SK-N-SH (cell line): ENCODE measurements around the gene APBB3. TPM values are rescaled to one million over a fixed set of nuclear protein-coding genes. Genes with fewer than 3 reads are reported as not detected.

Experiments
- CTCF ChIA-PET: fragments of 300-600, 350-600 bp; formaldehyde crosslinking; extraction: SDS; loops from one replicate; lab custom pipeline; 2021; lab: Yijun Ruan, JAX
- POLR2A ChIA-PET: fragments of 350-600 bp; sonication (Branson Sonifier 250); formaldehyde crosslinking; extraction: SDS; loops from one replicate; lab custom pipeline; 2020; ENCODE audit warnings: antibody characterized with exemption, inconsistent platforms; lab: Yijun Ruan, JAX
- DNase-seq: peaks from one replicate; pipeline ENCODE4 v3.0.0; 2012
- H2AFZ ChIP-seq: fragments of 200-600 bp; sonication (generic); 2 replicates; pipeline ENCODE4 v1.8.1; 2016; ENCODE audit warnings: antibody characterized with exemption, mild to moderate bottlenecking, low read depth
- H3F3A ChIP-seq: fragments of 200-600 bp; sonication (generic); replicated peaks from 2 replicates; pipeline ENCODE3; 2016; ENCODE audit warnings: antibody characterized with exemption, mild to moderate bottlenecking; ENCODE audit not compliant: insufficient read depth
- H3K27ac ChIP-seq, 2 experiments: fragments of 200-500 bp in 1 of 2; fragments of 200-600 bp in 1 of 2; sonication (Bioruptor generic) in 1 of 2; sonication (generic), shearing (Covaris generic) in 1 of 2; 2 replicates each; pipeline versions ENCODE4 v1.5.1 to v1.6.1; 2014 to 2016; ENCODE audit warnings: low read depth in 2 of 2, inconsistent platforms in 1 of 2, low read length in 1 of 2, mild to moderate bottlenecking in 1 of 2, mixed read lengths in 1 of 2
- H3K27me3 ChIP-seq: fragments of 200-600 bp; sonication (generic), shearing (Covaris generic); 2 replicates; pipeline ENCODE4 v1.6.1; 2016; ENCODE audit warnings: mixed run types; ENCODE audit not compliant: insufficient read depth
- H3K36me3 ChIP-seq, 2 experiments: fragments of 200-500 bp in 1 of 2; fragments of 200-600 bp in 1 of 2; sonication (Bioruptor generic) in 1 of 2; sonication (generic) in 1 of 2; replicated peaks in 1 of 2; 2 replicates each; pipeline versions ENCODE3 to v1.5.1; 2014 to 2016; ENCODE audit warnings: low read length in 1 of 2, mild to moderate bottlenecking in 1 of 2; ENCODE audit not compliant: insufficient read depth in 2 of 2, control insufficient read depth in 1 of 2
- H3K4me1 ChIP-seq, 2 experiments: fragments of 200-500 bp in 1 of 2; fragments of 200-600 bp in 1 of 2; sonication (Bioruptor generic) in 1 of 2; sonication (generic), shearing (Covaris generic) in 1 of 2; 2 replicates each; pipeline versions ENCODE4 v1.5.1 to v1.6.1; 2014 to 2016; ENCODE audit warnings: low read depth in 1 of 2, low read length in 1 of 2, mixed run types in 1 of 2; ENCODE audit not compliant: insufficient read depth in 2 of 2, control insufficient read depth in 1 of 2
- H3K4me2 ChIP-seq: fragments of 200-600 bp; sonication (generic), shearing (Covaris generic); 2 replicates; pipeline ENCODE4 v1.6.1; 2017; ENCODE audit warnings: mixed run types
- H3K4me3 ChIP-seq, 2 experiments: fragments of 200-500 bp in 1 of 2; fragments of 200-600 bp in 1 of 2; sonication (Bioruptor generic) in 1 of 2; sonication (generic), shearing (Covaris generic) in 1 of 2; 2 replicates each; pipeline versions ENCODE4 v1.5.1 to v1.8.1; 2014 to 2016; ENCODE audit warnings: low read depth in 2 of 2, inconsistent platforms in 1 of 2, low read length in 1 of 2, mild to moderate bottlenecking in 1 of 2, mixed read lengths in 1 of 2, moderate library complexity in 1 of 2
- H3K79me2 ChIP-seq: fragments of 200-600 bp; sonication (generic); 2 replicates; pipeline ENCODE4 v1.8.1; 2017; ENCODE audit warnings: mild to moderate bottlenecking; ENCODE audit not compliant: insufficient read depth
- H3K9ac ChIP-seq: fragments of 200-600 bp; sonication (generic); 2 replicates; pipeline ENCODE4 v1.6.1; 2017; ENCODE audit warnings: mixed run types
- H3K9me2 ChIP-seq: fragments of 200-600 bp; sonication (generic); 2 replicates; pipeline ENCODE4 v1.6.1; 2017; ENCODE audit warnings: mixed run types
- H3K9me3 ChIP-seq: fragments of 200-600 bp; sonication (generic); 2 replicates; pipeline ENCODE4 v1.6.1; 2017; ENCODE audit warnings: mixed run types, mild to moderate bottlenecking, moderate library complexity
- H4K20me1 ChIP-seq: fragments of 200-600 bp; sonication (generic); 2 replicates; pipeline ENCODE4 v1.6.1; 2017; ENCODE audit warnings: mild to moderate bottlenecking, mixed run types; ENCODE audit not compliant: insufficient read depth
- ELF1 ChIP-seq: IDR thresholded peaks from 2 replicates; pipeline ENCODE4 v1.4.0; 2012
- FOSL2 ChIP-seq: IDR thresholded peaks from 2 replicates; pipeline ENCODE4 v1.4.0; 2012; ENCODE audit warnings: low read depth, mild to moderate bottlenecking, moderate library complexity, borderline replicate concordance
- FOXJ3 ChIP-seq: sonication (generic); formaldehyde crosslinking; IDR thresholded peaks from 2 replicates; pipeline ENCODE4 v1.5.1; 2020; ENCODE audit warnings: mild to moderate bottlenecking, missing genetic modification reagents
- GABPA ChIP-seq: IDR thresholded peaks from 2 replicates; pipeline ENCODE4 v1.4.0; 2012; ENCODE audit warnings: low read depth, mild to moderate bottlenecking
- GATA2 ChIP-seq: sonication (generic); formaldehyde crosslinking; IDR thresholded peaks from 2 replicates; pipeline ENCODE4 v1.5.0; 2020; ENCODE audit warnings: mild to moderate bottlenecking, missing genetic modification reagents
- JUND ChIP-seq: IDR thresholded peaks from 2 replicates; pipeline ENCODE4 v1.4.0; 2012
- MEF2A ChIP-seq: IDR thresholded peaks from 2 replicates; pipeline ENCODE4 v1.4.0; 2012; ENCODE audit warnings: low read depth, borderline replicate concordance
- NRF1 ChIP-seq: IDR thresholded peaks from 2 replicates; pipeline ENCODE4 v1.6.1; 2012; ENCODE audit warnings: low read depth, mild to moderate bottlenecking, low read length
- POLR2AphosphoS5 ChIP-seq: IDR thresholded peaks from 2 replicates; pipeline ENCODE4 v1.6.1; 2012; ENCODE audit warnings: low read depth, low read length
- RAD21 ChIP-seq: IDR thresholded peaks from 2 replicates; pipeline ENCODE4 v1.6.1; 2012; ENCODE audit warnings: mild to moderate bottlenecking, low read length
- SIN3A ChIP-seq: IDR thresholded peaks from 2 replicates; pipeline ENCODE4 v1.6.1; 2012; ENCODE audit warnings: low read depth, mild to moderate bottlenecking, low read length, moderate library complexity, borderline replicate concordance
- SMC3 ChIP-seq: IDR thresholded peaks from 2 replicates; pipeline ENCODE4 v1.6.1; 2012; ENCODE audit warnings: low read depth, low read length, improper control_type of control experiment
- TCF12 ChIP-seq: IDR thresholded peaks from 2 replicates; pipeline ENCODE4 v1.4.0; 2012
- WGBS: methylation state at CpG from one replicate; pipeline ENCODE4 v1.1.6; 2017; ENCODE audit warnings: low lambda C conversion rate; 5-methylcytosine and 5-hydroxymethylcytosine counted together
- polyA plus RNA-seq, 3 experiments: library from polyadenylated mRNA; depleted of rRNA; stranded (reverse); fragments of >200 nt; gene quantifications; 2 replicates each; pipeline ENCODE4 v1.2.3, GENCODE V29; 2012
- TF ChIP-seq, protein P1 (sequence below): fragments of 200-600 bp; sonication (generic); IDR thresholded peaks from 2 replicates; pipeline ENCODE4 v1.6.1; 2017; ENCODE audit warnings: antibody characterized with exemption, mild to moderate bottlenecking, moderate library complexity
- TF ChIP-seq, protein P2 (sequence below): IDR thresholded peaks from 2 replicates; pipeline ENCODE4 v1.6.1; 2012; ENCODE audit warnings: mild to moderate bottlenecking, low read depth, low read length, moderate library complexity
- TF ChIP-seq, protein P3 (sequence below): IDR thresholded peaks from 2 replicates; pipeline ENCODE4 v1.4.0; 2012; ENCODE audit warnings: low read depth
- TF ChIP-seq, protein P4 (sequence below): fragments of 150-350 bp; IDR thresholded peaks from 2 replicates; pipeline ENCODE4 v1.6.1; 2017; ENCODE audit warnings: antibody characterized with exemption, low read length, low read depth, borderline replicate concordance
- TF ChIP-seq, protein P5 (sequence below): fragments of 150-350 bp; IDR thresholded peaks from 2 replicates; pipeline ENCODE4 v1.6.1; 2016; ENCODE audit warnings: mild to moderate bottlenecking, low read depth, low read length
- TF ChIP-seq, protein P6 (sequence below): IDR thresholded peaks from 2 replicates; pipeline ENCODE4 v1.4.0; 2012; ENCODE audit warnings: low read depth, borderline replicate concordance

The APBB3 gene
- polyA plus RNA-seq, 1 of the 3 experiments (the other 2 are of a cell fraction) = 36.0 TPM

DNA sequence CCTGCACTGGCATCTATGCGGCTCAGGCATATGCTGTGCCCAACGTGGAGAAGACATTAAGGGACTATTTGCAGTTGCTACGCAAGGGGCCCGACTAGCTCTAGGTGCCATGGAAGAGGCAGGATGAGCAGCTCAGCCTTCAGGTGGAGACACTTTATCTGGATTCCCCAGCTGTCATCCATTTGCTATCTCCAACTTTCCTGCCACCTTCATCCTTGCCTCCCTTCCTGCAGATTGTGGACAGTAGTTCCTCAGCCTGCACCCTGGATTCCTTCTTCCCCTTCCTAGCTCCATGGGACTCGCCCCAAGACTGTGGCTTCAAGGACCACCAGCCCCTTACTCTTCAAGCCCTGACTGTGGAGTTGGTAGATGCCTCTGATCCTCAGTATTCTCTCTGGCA lies 2.3 kb upstream of the APBB3 start:
- DNase-seq = no peak
- H3K4me3 ChIP-seq = no peak overlapping the region
- H3K9me3 ChIP-seq = no peaks in the 10 kb centered on the region
- H3K27ac ChIP-seq = no peak overlapping the region
- no peak overlapping the region for H2AFZ ChIP-seq
- POLR2A ChIA-PET = interaction anchor here (1.4 kb wide), 1 partner anchor 9 kb away, joined by 4 read pairs; no protein-coding TSS in a partner anchor
- peaks cover 8 to 28% of the 10 kb centered on the region in 2 experiments for H3K36me3 ChIP-seq
- no peaks in the 10 kb centered on the region for H3K27me3 ChIP-seq
- no peaks in the 10 kb centered on the region for H3K9me2 ChIP-seq
- CTCF ChIA-PET = interaction anchor here (0.6 to 0.8 kb wide), 2 partner anchors 31 to 327 kb away, joined by 3 read pairs; no protein-coding TSS in a partner anchor
- H3K79me2 ChIP-seq = peaks cover 28% of the 10 kb centered on the region
- H3K9ac ChIP-seq = no peak overlapping the region
- peaks cover 5% of the 10 kb centered on the region for H3F3A ChIP-seq
- TF ChIP-seq GATA2 (CRISPR knock-in tag) = no peak
- no peak for TF ChIP-seq ELF1
- no peak for TF ChIP-seq SMC3
- TF ChIP-seq, protein P1, sequence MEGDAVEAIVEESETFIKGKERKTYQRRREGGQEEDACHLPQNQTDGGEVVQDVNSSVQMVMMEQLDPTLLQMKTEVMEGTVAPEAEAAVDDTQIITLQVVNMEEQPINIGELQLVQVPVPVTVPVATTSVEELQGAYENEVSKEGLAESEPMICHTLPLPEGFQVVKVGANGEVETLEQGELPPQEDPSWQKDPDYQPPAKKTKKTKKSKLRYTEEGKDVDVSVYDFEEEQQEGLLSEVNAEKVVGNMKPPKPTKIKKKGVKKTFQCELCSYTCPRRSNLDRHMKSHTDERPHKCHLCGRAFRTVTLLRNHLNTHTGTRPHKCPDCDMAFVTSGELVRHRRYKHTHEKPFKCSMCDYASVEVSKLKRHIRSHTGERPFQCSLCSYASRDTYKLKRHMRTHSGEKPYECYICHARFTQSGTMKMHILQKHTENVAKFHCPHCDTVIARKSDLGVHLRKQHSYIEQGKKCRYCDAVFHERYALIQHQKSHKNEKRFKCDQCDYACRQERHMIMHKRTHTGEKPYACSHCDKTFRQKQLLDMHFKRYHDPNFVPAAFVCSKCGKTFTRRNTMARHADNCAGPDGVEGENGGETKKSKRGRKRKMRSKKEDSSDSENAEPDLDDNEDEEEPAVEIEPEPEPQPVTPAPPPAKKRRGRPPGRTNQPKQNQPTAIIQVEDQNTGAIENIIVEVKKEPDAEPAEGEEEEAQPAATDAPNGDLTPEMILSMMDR = no peak
- TF ChIP-seq, protein P2, sequence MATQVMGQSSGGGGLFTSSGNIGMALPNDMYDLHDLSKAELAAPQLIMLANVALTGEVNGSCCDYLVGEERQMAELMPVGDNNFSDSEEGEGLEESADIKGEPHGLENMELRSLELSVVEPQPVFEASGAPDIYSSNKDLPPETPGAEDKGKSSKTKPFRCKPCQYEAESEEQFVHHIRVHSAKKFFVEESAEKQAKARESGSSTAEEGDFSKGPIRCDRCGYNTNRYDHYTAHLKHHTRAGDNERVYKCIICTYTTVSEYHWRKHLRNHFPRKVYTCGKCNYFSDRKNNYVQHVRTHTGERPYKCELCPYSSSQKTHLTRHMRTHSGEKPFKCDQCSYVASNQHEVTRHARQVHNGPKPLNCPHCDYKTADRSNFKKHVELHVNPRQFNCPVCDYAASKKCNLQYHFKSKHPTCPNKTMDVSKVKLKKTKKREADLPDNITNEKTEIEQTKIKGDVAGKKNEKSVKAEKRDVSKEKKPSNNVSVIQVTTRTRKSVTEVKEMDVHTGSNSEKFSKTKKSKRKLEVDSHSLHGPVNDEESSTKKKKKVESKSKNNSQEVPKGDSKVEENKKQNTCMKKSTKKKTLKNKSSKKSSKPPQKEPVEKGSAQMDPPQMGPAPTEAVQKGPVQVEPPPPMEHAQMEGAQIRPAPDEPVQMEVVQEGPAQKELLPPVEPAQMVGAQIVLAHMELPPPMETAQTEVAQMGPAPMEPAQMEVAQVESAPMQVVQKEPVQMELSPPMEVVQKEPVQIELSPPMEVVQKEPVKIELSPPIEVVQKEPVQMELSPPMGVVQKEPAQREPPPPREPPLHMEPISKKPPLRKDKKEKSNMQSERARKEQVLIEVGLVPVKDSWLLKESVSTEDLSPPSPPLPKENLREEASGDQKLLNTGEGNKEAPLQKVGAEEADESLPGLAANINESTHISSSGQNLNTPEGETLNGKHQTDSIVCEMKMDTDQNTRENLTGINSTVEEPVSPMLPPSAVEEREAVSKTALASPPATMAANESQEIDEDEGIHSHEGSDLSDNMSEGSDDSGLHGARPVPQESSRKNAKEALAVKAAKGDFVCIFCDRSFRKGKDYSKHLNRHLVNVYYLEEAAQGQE = no peak
- no peak for TF ChIP-seq FOSL2
- TF ChIP-seq, protein P3, sequence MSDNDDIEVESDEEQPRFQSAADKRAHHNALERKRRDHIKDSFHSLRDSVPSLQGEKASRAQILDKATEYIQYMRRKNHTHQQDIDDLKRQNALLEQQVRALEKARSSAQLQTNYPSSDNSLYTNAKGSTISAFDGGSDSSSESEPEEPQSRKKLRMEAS = no peak
- TF ChIP-seq POLR2AphosphoS5 = no peak
- no peaks in the 10 kb centered on the region for H4K20me1 ChIP-seq
- peaks cover 3 to 20% of the 10 kb centered on the region in 2 experiments; a peak in 1 of 4 replicates for H3K4me1 ChIP-seq
- WGBS = 83% methylated on average over 5 of the region's 5 CpGs
- peak overlapping the region; percentile 77; the same call in 1 of the 2 replicates for H3K4me2 ChIP-seq

DNA sequence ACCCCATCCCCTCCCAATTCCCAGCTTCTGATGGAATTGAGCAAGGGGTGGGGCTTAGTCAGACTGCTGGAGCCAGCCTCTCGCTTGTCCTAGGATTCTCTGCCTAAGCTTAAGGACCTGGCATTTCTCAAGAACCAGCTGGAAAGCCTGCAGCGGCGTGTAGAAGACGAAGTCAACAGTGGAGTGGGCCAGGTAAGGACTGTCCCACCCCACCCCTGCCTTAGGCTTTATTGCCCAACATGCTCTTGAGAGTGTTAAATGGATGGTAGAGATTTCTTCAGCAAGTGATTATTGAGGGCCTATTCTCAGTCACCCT lies 1.3 kb upstream of the APBB3 start:
- peak overlapping the region; percentile 80; the same call in 1 of the 2 replicates for H3K9ac ChIP-seq
- H4K20me1 ChIP-seq = no peaks in the 10 kb centered on the region
- no peaks in the 10 kb centered on the region for H3K27me3 ChIP-seq
- no peak overlapping the region for H2AFZ ChIP-seq
- ChIA-PET POLR2A (interaction anchor here (1.4 kb wide), 1 partner anchor 8 kb away, joined by 4 read pairs; no protein-coding TSS in a partner anchor), CTCF (interaction anchor here (1.1 to 1.4 kb wide), 5 partner anchors 8 to 154 kb away, joined by 3 to 5 read pairs (median 3); no protein-coding TSS in a partner anchor)
- peaks cover 5% of the 10 kb centered on the region for H3F3A ChIP-seq
- no peaks in the 10 kb centered on the region for H3K9me2 ChIP-seq
- peaks cover 8 to 35% of the 10 kb centered on the region in 2 experiments for H3K36me3 ChIP-seq
- H3K79me2 ChIP-seq = peaks cover 28% of the 10 kb centered on the region
- no peak for DNase-seq
- 87% methylated on average over 4 of the region's 4 CpGs for WGBS
- peak overlapping the region; percentile 85 to 97 for H3K4me3 ChIP-seq
- peaks cover 3 to 20% of the 10 kb centered on the region in 2 experiments; a peak in 1 of 4 replicates for H3K4me1 ChIP-seq
- no peak overlapping the region for H3K27ac ChIP-seq
- no peaks in the 10 kb centered on the region for H3K9me3 ChIP-seq
- peak overlapping the region; percentile 77 for H3K4me2 ChIP-seq
- TF ChIP-seq NRF1 = no peak
- TF ChIP-seq FOSL2 = no peak
- TF ChIP-seq GATA2 (CRISPR knock-in tag) = no peak
- TF ChIP-seq MEF2A = no peak
- TF ChIP-seq GABPA = no peak
- no peak for TF ChIP-seq JUND
- TF ChIP-seq, protein P4, sequence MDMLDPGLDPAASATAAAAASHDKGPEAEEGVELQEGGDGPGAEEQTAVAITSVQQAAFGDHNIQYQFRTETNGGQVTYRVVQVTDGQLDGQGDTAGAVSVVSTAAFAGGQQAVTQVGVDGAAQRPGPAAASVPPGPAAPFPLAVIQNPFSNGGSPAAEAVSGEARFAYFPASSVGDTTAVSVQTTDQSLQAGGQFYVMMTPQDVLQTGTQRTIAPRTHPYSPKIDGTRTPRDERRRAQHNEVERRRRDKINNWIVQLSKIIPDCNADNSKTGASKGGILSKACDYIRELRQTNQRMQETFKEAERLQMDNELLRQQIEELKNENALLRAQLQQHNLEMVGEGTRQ = no peak
- no peak for TF ChIP-seq FOXJ3 (CRISPR knock-in tag)
- TF ChIP-seq, protein P5, sequence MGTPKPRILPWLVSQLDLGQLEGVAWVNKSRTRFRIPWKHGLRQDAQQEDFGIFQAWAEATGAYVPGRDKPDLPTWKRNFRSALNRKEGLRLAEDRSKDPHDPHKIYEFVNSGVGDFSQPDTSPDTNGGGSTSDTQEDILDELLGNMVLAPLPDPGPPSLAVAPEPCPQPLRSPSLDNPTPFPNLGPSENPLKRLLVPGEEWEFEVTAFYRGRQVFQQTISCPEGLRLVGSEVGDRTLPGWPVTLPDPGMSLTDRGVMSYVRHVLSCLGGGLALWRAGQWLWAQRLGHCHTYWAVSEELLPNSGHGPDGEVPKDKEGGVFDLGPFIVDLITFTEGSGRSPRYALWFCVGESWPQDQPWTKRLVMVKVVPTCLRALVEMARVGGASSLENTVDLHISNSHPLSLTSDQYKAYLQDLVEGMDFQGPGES = no peak
- TF ChIP-seq, protein P6, sequence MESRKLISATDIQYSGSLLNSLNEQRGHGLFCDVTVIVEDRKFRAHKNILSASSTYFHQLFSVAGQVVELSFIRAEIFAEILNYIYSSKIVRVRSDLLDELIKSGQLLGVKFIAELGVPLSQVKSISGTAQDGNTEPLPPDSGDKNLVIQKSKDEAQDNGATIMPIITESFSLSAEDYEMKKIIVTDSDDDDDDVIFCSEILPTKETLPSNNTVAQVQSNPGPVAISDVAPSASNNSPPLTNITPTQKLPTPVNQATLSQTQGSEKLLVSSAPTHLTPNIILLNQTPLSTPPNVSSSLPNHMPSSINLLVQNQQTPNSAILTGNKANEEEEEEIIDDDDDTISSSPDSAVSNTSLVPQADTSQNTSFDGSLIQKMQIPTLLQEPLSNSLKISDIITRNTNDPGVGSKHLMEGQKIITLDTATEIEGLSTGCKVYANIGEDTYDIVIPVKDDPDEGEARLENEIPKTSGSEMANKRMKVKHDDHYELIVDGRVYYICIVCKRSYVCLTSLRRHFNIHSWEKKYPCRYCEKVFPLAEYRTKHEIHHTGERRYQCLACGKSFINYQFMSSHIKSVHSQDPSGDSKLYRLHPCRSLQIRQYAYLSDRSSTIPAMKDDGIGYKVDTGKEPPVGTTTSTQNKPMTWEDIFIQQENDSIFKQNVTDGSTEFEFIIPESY = no peak
- TF ChIP-seq TCF12 = no peak
- no peak for TF ChIP-seq RAD21
- TF ChIP-seq SIN3A = no peak
